HG03521 (cell line): ENCODE measurements around the gene TBCC.
"Not testable (repeated sequence)": the region's sequence is repeated elsewhere in the genome, so short reads cannot be mapped to it uniquely, and the experiment has no call there.

Source experiments
- ATAC-seq: cut with Tn5 transposase; IDR thresholded peaks from one replicate; pipeline ENCODE4 v1.9.1; 2021; ENCODE audit warnings: mild to moderate bottlenecking, moderate library complexity; ENCODE audit not compliant: unreplicated experiment

The TBCC gene

GRCh38 chr6:42745640-42746462 lies at the start of gene TBCC:
TSS of gene TBCC (minus strand) at chr6:42746103. CDS start at chr6:42746073, 30 bp downstream.
- peak; percentile 75 for ATAC-seq

DNA sequence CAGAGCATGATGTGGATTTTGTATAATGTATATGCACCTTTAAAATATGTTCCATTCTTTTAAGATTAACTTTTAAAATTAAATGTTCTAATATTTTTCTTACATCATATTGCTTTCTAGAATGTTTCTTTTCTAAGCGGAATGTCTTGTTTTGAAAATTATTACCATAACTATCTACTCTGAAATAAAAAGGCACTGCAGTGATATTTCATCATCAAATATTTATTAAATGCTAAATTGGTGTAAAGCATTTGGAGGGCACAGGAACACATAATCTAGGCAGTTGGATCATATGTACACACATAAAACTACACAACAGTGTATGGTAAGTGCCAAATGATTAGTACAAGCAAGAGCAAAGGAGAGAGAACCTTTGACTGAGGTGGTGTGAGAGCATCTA lies 49.7 kb upstream of the TBCC start:
- no peak for ATAC-seq

GRCh38 chr6:42791706-42792320 lies 45.9 kb upstream of the TBCC start:
- ATAC-seq, result no peak

GRCh38 chr6:42790549-42791181 lies 44.8 kb upstream of the TBCC start:
- no peak for ATAC-seq

DNA sequence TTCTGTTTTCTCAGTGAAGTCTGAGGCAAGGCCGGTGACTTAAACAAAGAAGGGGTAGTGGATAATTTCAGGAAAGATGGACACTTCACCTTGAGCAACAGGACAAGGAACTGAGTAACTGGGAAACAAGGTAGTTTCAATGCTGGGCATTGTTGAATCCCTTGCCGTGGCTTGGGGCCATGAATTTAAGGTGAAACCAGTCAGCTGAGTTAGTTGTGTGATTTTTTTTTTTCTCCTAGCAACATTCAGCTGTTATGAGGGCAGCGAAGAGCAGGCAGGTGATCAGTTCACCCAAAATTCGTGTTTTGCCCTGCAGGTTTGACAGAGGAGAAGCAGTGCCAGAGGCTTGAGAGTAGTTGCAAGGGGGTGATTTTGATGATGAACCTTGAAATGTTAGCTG lies 42.8 kb upstream of the TBCC start:
- ATAC-seq, result no peak

DNA sequence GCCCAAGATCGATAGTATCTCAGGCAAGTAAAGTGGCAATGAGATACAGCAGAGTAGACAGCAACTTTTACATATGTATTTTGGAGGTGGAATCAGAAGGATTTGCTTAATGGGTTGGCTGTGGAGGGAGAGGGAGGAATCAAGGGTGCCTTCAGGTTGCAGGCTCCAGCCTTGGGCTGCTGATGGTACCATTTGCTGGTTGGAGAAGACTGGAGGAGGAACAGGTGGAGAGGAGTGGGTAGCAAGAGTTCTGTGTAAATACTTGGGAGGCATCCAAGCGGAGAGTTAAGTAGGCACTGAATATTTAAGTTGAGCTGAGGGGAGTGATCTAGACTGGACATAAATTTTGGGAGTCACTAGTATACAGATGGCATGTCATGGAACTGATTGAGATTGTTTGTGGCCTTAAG lies 41.2 kb upstream of the TBCC start:
- no peak for ATAC-seq

GRCh38 chr6:42786525-42786985 lies 40.7 kb upstream of the TBCC start:
- no peak for ATAC-seq

GRCh38 chr6:42784717-42785498 lies 39.0 kb upstream of the TBCC start:
- no peak for ATAC-seq

GRCh38 chr6:42783876-42784642 lies 38.2 kb upstream of the TBCC start:
- ATAC-seq, result no peak

DNA sequence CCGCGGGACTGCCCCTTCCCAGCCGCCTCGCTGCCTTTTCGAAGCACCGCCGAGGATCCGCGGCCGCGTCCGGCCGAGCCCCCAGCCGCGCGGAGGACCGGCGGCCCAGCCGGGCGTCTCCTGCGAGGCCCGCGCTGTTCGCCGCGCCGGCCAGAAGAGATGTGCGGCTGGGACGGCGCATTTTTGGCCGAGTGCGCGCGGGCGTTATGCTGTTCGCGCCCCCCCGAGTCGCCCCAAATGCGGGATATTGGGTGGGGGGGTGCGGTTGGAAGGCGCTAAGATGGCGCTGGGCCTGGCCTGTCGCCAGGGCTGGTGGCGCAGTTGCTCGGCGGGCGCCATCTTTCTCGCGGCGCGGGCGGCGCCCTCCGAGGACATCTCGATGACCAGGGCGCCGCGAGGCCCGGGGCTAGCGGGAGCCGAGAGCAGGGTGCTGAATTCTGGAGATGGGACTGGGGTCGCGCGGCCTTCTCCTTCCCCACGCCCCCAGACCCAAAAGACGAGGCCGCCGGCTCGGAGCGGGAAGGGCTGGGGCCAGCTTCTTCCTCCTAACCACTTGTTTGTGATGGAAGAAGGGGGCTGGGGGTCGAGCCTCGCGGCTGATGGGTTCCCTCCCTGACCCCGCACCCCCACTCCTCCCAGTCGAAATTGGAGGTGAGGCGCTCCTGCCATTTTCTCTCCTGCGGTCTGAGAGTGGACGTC lies 37.4 kb upstream of the TBCC start:
- ATAC-seq, result peak; percentile 40

DNA sequence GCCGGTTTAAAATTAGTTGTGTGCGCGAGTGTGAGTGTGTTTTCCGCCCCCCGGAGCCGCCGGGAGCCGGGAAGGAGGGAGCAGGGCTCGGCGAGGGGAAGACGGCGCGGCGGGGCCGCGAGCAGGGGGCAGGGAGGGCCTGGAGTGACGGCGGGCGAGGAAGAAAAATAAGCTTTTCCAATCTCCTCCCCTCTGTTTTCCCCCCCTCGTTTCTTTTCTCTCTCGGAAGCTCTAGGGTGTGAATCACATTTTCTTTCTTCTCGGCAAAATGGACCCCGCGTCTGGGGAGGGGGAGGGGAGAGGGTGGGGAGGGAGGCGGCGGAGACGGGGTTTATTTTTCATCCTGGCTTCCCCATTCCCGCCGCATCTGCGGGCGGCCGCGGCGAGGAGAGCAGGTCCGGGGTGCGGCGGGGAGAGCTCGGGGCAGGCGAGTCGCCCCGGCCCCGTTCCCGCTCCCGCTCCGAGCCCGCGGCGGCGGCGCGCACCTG lies 36.8 kb upstream of the TBCC start:
- peak; percentile 15 for ATAC-seq

- ATAC-seq, result no peak
These were observed 36.1 kb upstream of the TBCC start, which contains the start of gene BICRAL for GRCh38 chr6:42781796-42782688. TSS of gene BICRAL (plus strand) at chr6:42782052. CDS start at chr6:42822023, 39,971 bp downstream.

GRCh38 chr6:42781546-42781795 lies 35.6 kb upstream of the TBCC start:
- ATAC-seq, result no peak

GRCh38 chr6:42779521-42779920 lies 33.6 kb upstream of the TBCC start:
- no peak for ATAC-seq

DNA sequence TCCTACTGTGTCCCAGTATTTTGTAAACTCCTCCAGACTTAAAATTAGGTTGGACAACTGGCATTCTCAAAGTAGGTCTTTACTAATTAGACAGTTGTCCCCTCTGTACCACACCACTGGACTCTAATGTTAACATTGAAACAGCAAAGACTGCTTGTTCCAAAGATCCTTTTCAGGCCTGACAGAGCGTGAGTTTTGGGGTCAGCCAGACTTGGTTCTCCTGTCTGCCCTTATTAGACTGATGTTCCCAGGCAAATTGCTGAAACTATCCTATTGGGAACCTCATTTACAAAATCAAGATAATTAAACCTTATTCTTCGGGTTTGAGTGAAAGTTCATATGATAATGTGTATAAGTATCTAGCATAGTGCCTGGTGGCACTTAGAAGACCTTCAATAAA lies 32.2 kb upstream of the TBCC start:
- ATAC-seq, result no peak

GRCh38 chr6:42777126-42777822 lies 31.4 kb upstream of the TBCC start:
- ATAC-seq, result no peak

DNA sequence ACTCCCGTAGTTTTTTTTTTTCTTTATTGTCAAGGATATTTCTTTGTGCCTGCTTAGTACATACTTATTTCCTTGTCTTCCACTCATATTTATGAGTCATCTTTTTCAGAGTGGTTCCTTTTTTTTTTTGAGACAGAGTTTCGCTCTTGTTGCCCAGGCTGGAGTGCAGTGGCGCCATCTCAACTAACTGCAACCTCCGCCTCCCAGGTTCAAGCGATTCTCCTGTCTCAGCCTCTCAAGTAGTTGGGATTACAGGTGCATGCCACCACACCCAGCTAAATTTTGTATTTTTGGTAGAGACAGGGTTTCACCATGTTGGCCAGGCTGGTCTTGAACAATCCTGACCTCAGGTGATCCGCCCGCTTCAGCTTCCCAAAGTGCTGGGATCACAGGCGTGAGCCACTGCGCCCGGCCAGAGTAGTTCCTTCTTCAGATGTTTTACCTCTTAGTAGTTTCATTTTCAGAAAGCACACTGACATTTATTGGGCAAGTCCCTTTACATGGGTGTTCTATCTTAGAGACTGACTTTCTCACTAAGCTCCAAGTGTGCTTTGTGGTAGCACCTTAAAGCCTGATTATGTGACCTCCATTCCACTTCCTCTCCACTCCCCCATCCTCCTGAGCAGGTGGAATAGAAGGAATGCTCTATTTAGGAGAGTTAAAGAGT lies 29.1 kb upstream of the TBCC start:
- not testable (repeated sequence) for ATAC-seq

DNA sequence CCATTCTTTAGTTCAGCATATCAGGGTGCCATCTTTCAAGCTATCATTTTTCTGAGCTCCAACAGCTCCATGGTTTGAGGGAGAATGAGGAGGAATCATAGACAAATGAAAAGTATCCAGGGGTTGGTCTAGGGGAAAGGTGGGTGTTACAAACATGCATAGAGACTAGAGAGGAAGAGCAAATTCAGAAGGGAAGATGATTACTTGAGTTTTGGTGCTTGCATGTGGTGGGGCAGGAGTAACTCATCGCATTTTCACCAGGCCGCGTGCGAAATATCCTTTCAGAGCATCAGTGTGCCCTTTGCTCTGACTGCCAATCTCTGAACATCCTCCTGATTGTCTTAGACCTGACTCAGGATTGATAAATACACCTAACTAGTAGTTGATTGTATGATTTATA lies 28.3 kb upstream of the TBCC start:
- ATAC-seq, result no peak
